ENCODE measurements around the gene OR1F1. TPM values are rescaled to one million over a fixed set of nuclear protein-coding genes. Genes with fewer than 3 reads are reported as not detected.

Gene OR1F1
- total and polyA plus RNA-seq, 2 of the 8 experiments (the other 6 are each of a cell fraction or from before 2014, with no cell fraction given): 0.52 to 1.2 TPM

DNA sequence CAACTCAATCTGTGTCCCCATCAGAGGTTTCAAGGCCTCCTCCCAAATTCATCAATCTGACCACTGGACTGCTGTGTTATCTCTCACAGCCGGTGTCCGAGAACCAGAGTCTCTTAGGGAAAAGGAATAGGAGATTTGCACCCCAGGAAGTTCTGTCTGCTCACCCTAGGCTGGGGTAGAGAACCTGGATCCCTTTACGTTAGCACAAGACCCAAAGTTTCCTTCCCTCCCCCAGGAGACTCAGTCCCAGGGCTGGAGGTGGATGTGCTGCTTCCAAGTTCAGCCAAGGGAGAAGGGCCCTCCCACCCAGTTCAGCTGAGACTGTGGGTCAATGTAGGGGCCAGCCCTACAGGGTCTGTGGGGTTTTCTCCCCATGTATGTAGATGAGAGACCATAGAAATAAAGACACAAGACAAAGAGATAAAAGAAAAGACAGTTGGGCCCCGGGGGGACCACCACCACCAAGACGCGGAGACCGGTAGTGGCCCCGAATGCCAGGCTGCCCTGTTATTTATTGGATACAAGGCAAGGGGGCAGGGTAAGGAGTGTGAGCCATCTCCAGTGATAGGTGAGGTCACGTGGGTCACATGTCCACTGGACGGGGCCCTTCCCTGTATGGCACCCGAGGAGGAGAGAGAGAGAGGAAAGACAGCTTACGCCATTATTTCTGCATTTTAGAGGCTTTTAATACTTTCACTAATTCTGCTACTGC is 22.7 kb upstream of the OR1F1 start:
- no peak overlapping the region for H3K4me2 ChIP-seq (ENCODE audit: insufficient read depth in 1 of 2, low read depth in 2 of 2, low read length in 2 of 2)
- peaks cover 8 to 12% of the 10 kb centered on the region in 2 experiments for H3K9me3 ChIP-seq (ENCODE audit: insufficient read depth in 2 of 2, low read depth in 1 of 2, low read length in 1 of 2)
- no peak overlapping the region for H3K56ac ChIP-seq (replicated peaks; ENCODE audit: insufficient read length, low read depth, low read length)
- H2BK12ac ChIP-seq (ENCODE audit: low read depth, low read length): no peak overlapping the region
- WGBS, 2 experiments (ENCODE audit: extremely low coverage in 1 of 2, insufficient coverage in 1 of 2, insufficient read length in 1 of 2, insufficient replicate concordance in 2 of 2, low coverage in 1 of 2, low lambda C conversion rate in 2 of 2, missing lambda C conversion rate in 1 of 2): 88% methylated on average over 10 of the region's 12 CpGs; no CpG with 5 or more reads in 1 of the 2 experiments
- no peak overlapping the region for H3K27ac ChIP-seq (ENCODE audit: low read depth, low read length)
- no peak overlapping the region for H2BK15ac ChIP-seq (ENCODE audit: low read length)
- CTCF ChIA-PET (ENCODE audit: partially characterized antibody): interaction anchor here (0.5 to 2.1 kb wide), 12 partner anchors 8 to 102 kb away, joined by 3 to 12 read pairs (median 4); no protein-coding TSS in a partner anchor
- H2BK5ac ChIP-seq (ENCODE audit: low read depth, low read length): no peak overlapping the region
- no peaks in the 10 kb centered on the region for H3K79me1 ChIP-seq (ENCODE audit: low read depth, low read length)
- no peak overlapping the region for H3K18ac ChIP-seq (ENCODE audit: extremely low read depth, low read length)
- 0 out of 7 replicates have a peak, but pooled peaks cover 0 to 3% (median 0%) of the 10 kb centered on the region in 4 experiments for H3K4me1 ChIP-seq (replicated peaks in 1 of 4; ENCODE audit: control insufficient read depth in 3 of 4, insufficient read depth in 4 of 4, low read length in 3 of 4)
- H2BK120ac ChIP-seq (replicated peaks; ENCODE audit: low read depth, low read length): no peak overlapping the region
- no peak overlapping the region for H4K8ac ChIP-seq (ENCODE audit: extremely low read depth, insufficient read depth, low read length)
- H3K23ac ChIP-seq (ENCODE audit: insufficient read length): no peak overlapping the region
- no peak overlapping the region for H3K4me3 ChIP-seq (ENCODE audit: extremely low read depth in 1 of 4, insufficient read depth in 2 of 4, low read depth in 3 of 4, low read length in 4 of 4)
- peaks cover 2% of the 10 kb centered on the region; the same call in 1 of the 2 replicates for H3K23me2 ChIP-seq (ENCODE audit: low read depth, low read length)
- H4K20me1 ChIP-seq (replicated peaks in 1 of 2; ENCODE audit: control insufficient read depth in 1 of 2, insufficient read depth in 2 of 2, low read length in 2 of 2): no peaks in the 10 kb centered on the region
- POLR2A ChIA-PET (ENCODE audit: partially characterized antibody): interaction anchor here (0.6 to 1.2 kb wide), 3 partner anchors 16 to 96 kb away, joined by 3 to 6 read pairs (median 4); partner anchors contain the start of gene ZNF213
- no peak overlapping the region for H2BK20ac ChIP-seq (ENCODE audit: low read length)
- H3K14ac ChIP-seq (ENCODE audit: insufficient read length): no peak overlapping the region
- no peaks in the 10 kb centered on the region for H3K36me3 ChIP-seq (ENCODE audit: control insufficient read depth in 2 of 4, insufficient read depth in 4 of 4, low read length in 3 of 4)
- H3K4ac ChIP-seq (replicated peaks; ENCODE audit: insufficient read length, low read depth, low read length): no peak overlapping the region
- no peak for TF ChIP-seq SAP30 (IDR thresholded peaks at IDR 0.05; ENCODE audit: insufficient read depth, insufficient replicate concordance, low read length)
- TF ChIP-seq YY1 (IDR thresholded peaks at IDR 0.05; ENCODE audit: low read depth, low read length): no peak
- TF ChIP-seq, protein P1, sequence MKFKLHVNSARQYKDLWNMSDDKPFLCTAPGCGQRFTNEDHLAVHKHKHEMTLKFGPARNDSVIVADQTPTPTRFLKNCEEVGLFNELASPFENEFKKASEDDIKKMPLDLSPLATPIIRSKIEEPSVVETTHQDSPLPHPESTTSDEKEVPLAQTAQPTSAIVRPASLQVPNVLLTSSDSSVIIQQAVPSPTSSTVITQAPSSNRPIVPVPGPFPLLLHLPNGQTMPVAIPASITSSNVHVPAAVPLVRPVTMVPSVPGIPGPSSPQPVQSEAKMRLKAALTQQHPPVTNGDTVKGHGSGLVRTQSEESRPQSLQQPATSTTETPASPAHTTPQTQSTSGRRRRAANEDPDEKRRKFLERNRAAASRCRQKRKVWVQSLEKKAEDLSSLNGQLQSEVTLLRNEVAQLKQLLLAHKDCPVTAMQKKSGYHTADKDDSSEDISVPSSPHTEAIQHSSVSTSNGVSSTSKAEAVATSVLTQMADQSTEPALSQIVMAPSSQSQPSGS (IDR thresholded peaks at IDR 0.05; ENCODE audit: low read length): no peak
- no peak for TF ChIP-seq EP300 (IDR thresholded peaks at IDR 0.05; ENCODE audit: borderline replicate concordance in 1 of 2, low read depth in 2 of 2, low read length in 2 of 2)
- no peak for TF ChIP-seq GTF2F1 (IDR thresholded peaks at IDR 0.05; ENCODE audit: borderline replicate concordance, low read depth, low read length)
- TF ChIP-seq FOSL1 (IDR thresholded peaks at IDR 0.05; ENCODE audit: insufficient read depth, low read depth, low read length): no peak
- H3K79me2 ChIP-seq (ENCODE audit: control insufficient read depth in 1 of 2, insufficient read depth in 2 of 2, low read length in 2 of 2): no peaks in the 10 kb centered on the region
- no peak overlapping the region for H3K9ac ChIP-seq (replicated peaks in 1 of 4; ENCODE audit: extremely low read depth in 1 of 4, low read depth in 3 of 4, low read length in 3 of 4)
- peaks cover 0 to 12% (median 4%) of the 10 kb centered on the region in 4 experiments; a peak in 5 of 7 replicates for H3K27me3 ChIP-seq (replicated peaks in 1 of 4; ENCODE audit: control insufficient read depth in 3 of 4, extremely low read depth in 1 of 4, insufficient read depth in 3 of 4, low read length in 3 of 4)
- DNase-seq (ENCODE audit: low read depth in 1 of 2, low spot score in 2 of 2) (no peak), FAIRE-seq (no peak)
- H4K91ac ChIP-seq (replicated peaks; ENCODE audit: insufficient read length, low read length): no peak overlapping the region
- no peak overlapping the region for H2AK5ac ChIP-seq (ENCODE audit: low read depth, low read length)
- no peak overlapping the region for H2AFZ ChIP-seq (ENCODE audit: low read length)
- no peak overlapping the region for H4K5ac ChIP-seq (ENCODE audit: insufficient read length, low read depth, low read length)
